Keratinocyte (primary cell): ENCODE results near the gene PLPP3.

Experiments
- EZH2 ChIP-seq: IDR thresholded peaks from one replicate; pipeline ENCODE4 v1.6.1; 2012; ENCODE audit warnings: inconsistent platforms, mild to moderate bottlenecking, low read length, moderate library complexity
- TF ChIP-seq, protein P1 (sequence below), 3 experiments: IDR thresholded peaks in 1 of 3; conservative IDR thresholded peaks in 1 of 3; optimal IDR thresholded peaks in 1 of 3; 2 replicates in 2 of 3; 3 replicates in 1 of 3; pipeline versions ENCODE3 to v1.5.1; 2011; ENCODE audit warnings: low read length in 3 of 3, mild to moderate bottlenecking in 3 of 3, moderate library complexity in 2 of 3, control low read depth in 1 of 3, inconsistent platforms in 1 of 3; ENCODE audit not compliant: insufficient read depth in 2 of 3; ENCODE audit errors: extremely low read depth in 1 of 3

DNA sequence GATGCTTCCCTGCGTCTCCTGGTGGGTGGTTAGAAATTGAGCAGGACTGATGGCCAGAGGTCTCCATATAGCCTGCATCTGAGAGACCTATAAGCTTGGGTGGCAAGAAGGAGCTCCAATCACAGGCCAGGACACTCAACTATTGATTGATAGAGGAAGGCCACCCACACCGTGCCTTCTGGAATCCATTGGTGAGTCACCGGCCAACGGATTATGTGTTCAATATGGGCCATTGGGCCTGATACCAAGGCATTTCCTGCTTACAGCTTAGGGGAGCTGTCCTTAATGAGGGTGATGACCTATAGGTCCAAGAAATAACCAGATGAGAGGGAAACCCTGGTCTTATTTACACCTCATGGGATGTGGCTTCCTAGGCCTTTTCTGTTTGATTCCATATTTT, 115.1 kb downstream of the PLPP3 start:
- TF ChIP-seq, protein P1, sequence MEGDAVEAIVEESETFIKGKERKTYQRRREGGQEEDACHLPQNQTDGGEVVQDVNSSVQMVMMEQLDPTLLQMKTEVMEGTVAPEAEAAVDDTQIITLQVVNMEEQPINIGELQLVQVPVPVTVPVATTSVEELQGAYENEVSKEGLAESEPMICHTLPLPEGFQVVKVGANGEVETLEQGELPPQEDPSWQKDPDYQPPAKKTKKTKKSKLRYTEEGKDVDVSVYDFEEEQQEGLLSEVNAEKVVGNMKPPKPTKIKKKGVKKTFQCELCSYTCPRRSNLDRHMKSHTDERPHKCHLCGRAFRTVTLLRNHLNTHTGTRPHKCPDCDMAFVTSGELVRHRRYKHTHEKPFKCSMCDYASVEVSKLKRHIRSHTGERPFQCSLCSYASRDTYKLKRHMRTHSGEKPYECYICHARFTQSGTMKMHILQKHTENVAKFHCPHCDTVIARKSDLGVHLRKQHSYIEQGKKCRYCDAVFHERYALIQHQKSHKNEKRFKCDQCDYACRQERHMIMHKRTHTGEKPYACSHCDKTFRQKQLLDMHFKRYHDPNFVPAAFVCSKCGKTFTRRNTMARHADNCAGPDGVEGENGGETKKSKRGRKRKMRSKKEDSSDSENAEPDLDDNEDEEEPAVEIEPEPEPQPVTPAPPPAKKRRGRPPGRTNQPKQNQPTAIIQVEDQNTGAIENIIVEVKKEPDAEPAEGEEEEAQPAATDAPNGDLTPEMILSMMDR (optimal IDR thresholded peaks at IDR 0.05 in 1 of 3, IDR thresholded peaks at IDR 0.05 in 1 of 3, conservative IDR thresholded peaks at IDR 0.05 in 1 of 3; ENCODE audit: extremely low read depth in 1 of 3, insufficient read depth in 2 of 3, low read length in 3 of 3): no peak
- TF ChIP-seq EZH2: no peak
